Calu3 (cell line): ENCODE results near the gene APBB1. TPM values are rescaled to one million over a fixed set of nuclear protein-coding genes. Genes with fewer than 3 reads are reported as not detected.

Experiments
- BruUV-seq: library from RNA; stranded (reverse); fragments of 400-500 nt; replicated peaks from 2 replicates; lab custom pipeline; 2021; lab: Mats Ljungman, UMichigan
- CTCF ChIA-PET: fragments of 300-600 bp; sonication (Branson Sonifier 250); formaldehyde crosslinking; loops from one replicate; lab custom pipeline; 2022; ENCODE audit warnings: antibody characterized with exemption; lab: Charles Lee
- DNase-seq: peaks from one replicate; pipeline ENCODE4 v3.0.0; 2022
- H3K27ac Mint-ChIP-seq: one replicate; pipeline ENCODE4 v1.8.0; 2022; ENCODE audit warnings: mixed read lengths; ENCODE audit not compliant: unreplicated experiment
- H3K27me3 Mint-ChIP-seq: one replicate; pipeline ENCODE4 v1.8.0; 2022; ENCODE audit warnings: mixed read lengths; ENCODE audit not compliant: unreplicated experiment
- H3K36me3 Mint-ChIP-seq: one replicate; pipeline ENCODE4 v1.8.0; 2022; ENCODE audit warnings: mild to moderate bottlenecking, moderate library complexity, mixed read lengths; ENCODE audit not compliant: insufficient read depth, unreplicated experiment
- H3K4me1 Mint-ChIP-seq: one replicate; pipeline ENCODE4 v1.8.0; 2022; ENCODE audit warnings: mild to moderate bottlenecking, low read depth, mixed read lengths; ENCODE audit not compliant: unreplicated experiment
- H3K4me3 Mint-ChIP-seq: one replicate; pipeline ENCODE4 v1.8.0; 2022; ENCODE audit warnings: mild to moderate bottlenecking, low read depth, moderate library complexity, mixed read lengths; ENCODE audit not compliant: unreplicated experiment
- H3K9me3 Mint-ChIP-seq: one replicate; pipeline ENCODE4 v1.8.0; 2022; ENCODE audit warnings: low read depth, mixed read lengths; ENCODE audit not compliant: unreplicated experiment
- CTCF ChIP-seq: fragments of 200-600 bp; IDR thresholded peaks from one replicate; pipeline ENCODE4 v1.8.0; 2022; ENCODE audit warnings: antibody characterized with exemption; ENCODE audit not compliant: unreplicated experiment
- intact Hi-C: fragments of 100-400 bp; cut with micrococcal nuclease; formaldehyde crosslinking; loops from one replicate; pipeline ENCODE4 v1.10.0; 2022; ENCODE audit not compliant: unreplicated experiment
- total RNA-seq: library from RNA; stranded (reverse); gene quantifications from 2 replicates; pipeline ENCODE4 v1.2.3, GENCODE V29; 2022

The APBB1 gene
- total RNA-seq, 1 experiment from 2014 or later = 2.8 TPM

GRCh38 chr11:6353367-6353987 lies 65.4 kb downstream of the APBB1 start:
- CTCF ChIA-PET = interaction anchor here (0.6 to 3.2 kb wide), 12 partner anchors 9 to 1137 kb away, joined by 3 to 33 read pairs (median 5); no protein-coding TSS in a partner anchor
- no TSS peak for BruUV-seq
- H3K4me1 Mint-ChIP-seq = peaks cover 22% of the 10 kb centered on the region
- H3K4me3 Mint-ChIP-seq = no peak overlapping the region
- intact Hi-C loops = loop anchor here (1.0 to 5.0 kb wide), 6 partner anchors 36 to 1231 kb away; partner anchors contain the start of gene OR52E5
- H3K27me3 Mint-ChIP-seq = no peaks in the 10 kb centered on the region
- TF ChIP-seq CTCF = peak; percentile 93
- no peaks in the 10 kb centered on the region for H3K9me3 Mint-ChIP-seq
- H3K27ac Mint-ChIP-seq = no peak overlapping the region
- DNase-seq = peak; percentile 78
- no peaks in the 10 kb centered on the region for H3K36me3 Mint-ChIP-seq

GRCh38 chr11:6351782-6352382 lies 67.0 kb downstream of the APBB1 start:
- BruUV-seq = no TSS peak
- no peak overlapping the region for H3K4me3 Mint-ChIP-seq
- H3K27ac Mint-ChIP-seq = no peak overlapping the region
- no peaks in the 10 kb centered on the region for H3K36me3 Mint-ChIP-seq
- no peak for DNase-seq
- no peak for TF ChIP-seq CTCF
- peaks cover 17% of the 10 kb centered on the region for H3K4me1 Mint-ChIP-seq
- no peaks in the 10 kb centered on the region for H3K27me3 Mint-ChIP-seq
- CTCF ChIA-PET = no interaction called here
- no peaks in the 10 kb centered on the region for H3K9me3 Mint-ChIP-seq
- intact Hi-C loops = loop anchor here (2.0 to 5.0 kb wide), 4 partner anchors 35 to 1230 kb away; partner anchors contain the start of gene OR52E5

- DNase-seq = no peak
- H3K4me1 Mint-ChIP-seq = peaks cover 16% of the 10 kb centered on the region
- no peaks in the 10 kb centered on the region for H3K9me3 Mint-ChIP-seq
- no peaks in the 10 kb centered on the region for H3K36me3 Mint-ChIP-seq
- no TSS peak for BruUV-seq
- no peak overlapping the region for H3K27ac Mint-ChIP-seq
- intact Hi-C loops = loop anchor here (5.0 kb wide), 3 partner anchors 33 to 1228 kb away; partner anchors contain the start of gene OR52E5
- TF ChIP-seq CTCF = no peak
- CTCF ChIA-PET = interaction anchor here (1.1 kb wide), 1 partner anchor 13 kb away, joined by 5 read pairs; no protein-coding TSS in a partner anchor
- H3K4me3 Mint-ChIP-seq = no peak overlapping the region
- H3K27me3 Mint-ChIP-seq = no peaks in the 10 kb centered on the region
These were observed 68.4 kb downstream of the APBB1 start for GRCh38 chr11:6350486-6350885.

DNA sequence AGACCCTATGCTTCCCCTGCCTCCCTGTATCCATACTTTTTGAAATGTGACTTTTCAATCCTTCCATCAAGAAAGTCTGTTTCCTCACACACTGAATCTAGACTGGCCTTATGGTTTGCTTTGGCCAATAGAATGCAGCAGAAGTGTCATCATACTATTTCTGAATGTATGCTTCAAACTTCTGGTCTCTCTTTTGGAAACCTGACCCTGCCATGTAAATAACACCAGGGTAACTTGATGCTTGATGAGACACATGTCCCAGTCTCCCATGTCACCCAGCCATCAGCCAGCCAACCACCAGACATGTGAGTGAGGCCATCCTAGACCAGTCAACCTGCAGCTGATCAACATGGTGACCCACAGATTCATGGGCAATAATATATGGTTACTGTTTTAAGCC lies 68.9 kb downstream of the APBB1 start:
- Mint-ChIP-seq H3K4me1 (peaks cover 15% of the 10 kb centered on the region), H3K9me3 (no peaks in the 10 kb centered on the region), H3K27ac (no peak overlapping the region), H3K36me3 (no peaks in the 10 kb centered on the region), H3K27me3 (no peaks in the 10 kb centered on the region), H3K4me3 (no peak overlapping the region)
- CTCF ChIA-PET = no interaction called here
- DNase-seq = no peak
- intact Hi-C loops = loop anchor here (5.0 kb wide), 3 partner anchors 33 to 1228 kb away; partner anchors contain the start of gene OR52E5
- no peak for TF ChIP-seq CTCF
- no TSS peak for BruUV-seq
